IPS-18a (cell line): ENCODE results near the gene TMCO1.
"Not testable (repeated sequence)": the region's sequence is repeated elsewhere in the genome, so short reads cannot be mapped to it uniquely, and the experiment has no call there.

ENCODE experiments used
- H3K27ac ChIP-seq: one replicate; pipeline ENCODE4 v1.5.1; 2013; ENCODE audit warnings: low read length
- H3K27me3 ChIP-seq: one replicate; pipeline ENCODE4 v1.6.1; 2013; ENCODE audit warnings: mild to moderate bottlenecking, low read length; ENCODE audit not compliant: control insufficient read depth, insufficient read depth
- H3K36me3 ChIP-seq: one replicate; pipeline ENCODE4 v1.6.1; 2013; ENCODE audit warnings: low read depth, low read length; ENCODE audit not compliant: control insufficient read depth
- H3K4me1 ChIP-seq: one replicate; pipeline ENCODE4 v1.6.1; 2013; ENCODE audit warnings: low read depth, low read length; ENCODE audit not compliant: control insufficient read depth
- H3K4me3 ChIP-seq: one replicate; pipeline ENCODE4 v1.5.1; 2013; ENCODE audit warnings: low read length
- H3K9ac ChIP-seq: one replicate; pipeline ENCODE4 v1.6.1; 2013; ENCODE audit warnings: mild to moderate bottlenecking, low read length, moderate library complexity
- H3K9me3 ChIP-seq: one replicate; pipeline ENCODE4 v1.6.1; 2013; ENCODE audit warnings: low read depth, low read length; ENCODE audit not compliant: control insufficient read depth

TMCO1 gene

GRCh38 chr1:165768513-165769394, at the start of gene TMCO1:
Gene TMCO1, minus strand, starts transcription at chr1:165768868. Its CDS starts 117 bp downstream, at chr1:165768751.
- H3K27ac ChIP-seq = peak within 1 kb of the TSS; percentile 88
- peak within 1 kb of the TSS; percentile 97 for H3K4me3 ChIP-seq
- H3K9me3 ChIP-seq = no peaks in the 10 kb centered on the region
- no peaks in the 10 kb centered on the region for H3K4me1 ChIP-seq
- H3K9ac ChIP-seq = peak within 1 kb of the TSS; percentile 97
- H3K36me3 ChIP-seq = peaks cover 6% of the 10 kb centered on the region
- no peaks in the 10 kb centered on the region for H3K27me3 ChIP-seq

- no peak overlapping the region for H3K4me3 ChIP-seq
- no peaks in the 10 kb centered on the region for H3K4me1 ChIP-seq
- H3K9me3 ChIP-seq = no peaks in the 10 kb centered on the region
- H3K36me3 ChIP-seq = no peaks in the 10 kb centered on the region
- no peak overlapping the region for H3K9ac ChIP-seq
- no peaks in the 10 kb centered on the region for H3K27me3 ChIP-seq
- H3K27ac ChIP-seq = no peak overlapping the region
Measured at GRCh38 chr1:165816826-165817497, 48.3 kb upstream of the TMCO1 start.

- no peaks in the 10 kb centered on the region for H3K4me1 ChIP-seq
- no peaks in the 10 kb centered on the region for H3K36me3 ChIP-seq
- H3K27me3 ChIP-seq = no peaks in the 10 kb centered on the region
- H3K9me3 ChIP-seq = no peaks in the 10 kb centered on the region
- no peak overlapping the region for H3K9ac ChIP-seq
- H3K27ac ChIP-seq = no peak overlapping the region
- no peak overlapping the region for H3K4me3 ChIP-seq
Measured at GRCh38 chr1:165816157-165816556, 47.5 kb upstream of the TMCO1 start.

- Histone ChIP-seq H3K9me3 (no peaks in the 10 kb centered on the region), H3K9ac (no peak overlapping the region), H3K27me3 (no peaks in the 10 kb centered on the region), H3K36me3 (no peaks in the 10 kb centered on the region), H3K27ac (no peak overlapping the region), H3K4me1 (no peaks in the 10 kb centered on the region), H3K4me3 (no peak overlapping the region)
Measured at GRCh38 chr1:165815725-165816124, 47.1 kb upstream of the TMCO1 start.

- Histone ChIP-seq H3K27ac (no peak overlapping the region), H3K4me3 (no peak overlapping the region), H3K9ac (no peak overlapping the region)
Measured at GRCh38 chr1:165807613-165808012, 38.9 kb upstream of the TMCO1 start.

GRCh38 chr1:165804513-165804912, 35.8 kb upstream of the TMCO1 start:
- H3K27ac ChIP-seq, H3K9me3 ChIP-seq, H3K27me3 ChIP-seq, H3K4me1 ChIP-seq, H3K9ac ChIP-seq, H3K36me3 ChIP-seq, H3K4me3 ChIP-seq: not testable (repeated sequence)

More at GRCh38 chr1:165807613-165808012, 38.9 kb upstream of the TMCO1 start:
- Histone ChIP-seq H3K36me3 (no peaks in the 10 kb centered on the region), H3K4me1 (no peaks in the 10 kb centered on the region), H3K9me3 (no peaks in the 10 kb centered on the region), H3K27me3 (no peaks in the 10 kb centered on the region)

GRCh38 chr1:165799387-165799786, 30.7 kb upstream of the TMCO1 start:
- no peaks in the 10 kb centered on the region for H3K36me3 ChIP-seq
- H3K27me3 ChIP-seq = no peaks in the 10 kb centered on the region
- no peak overlapping the region for H3K9ac ChIP-seq
- no peaks in the 10 kb centered on the region for H3K4me1 ChIP-seq
- H3K9me3 ChIP-seq = no peaks in the 10 kb centered on the region
- H3K27ac ChIP-seq = no peak overlapping the region
- H3K4me3 ChIP-seq = no peak overlapping the region

GRCh38 chr1:165795894-165796293, 27.2 kb upstream of the TMCO1 start:
- Histone ChIP-seq H3K36me3 (no peaks in the 10 kb centered on the region), H3K4me1 (no peaks in the 10 kb centered on the region), H3K27ac (no peak overlapping the region), H3K9me3 (no peaks in the 10 kb centered on the region), H3K27me3 (no peaks in the 10 kb centered on the region), H3K9ac (no peak overlapping the region), H3K4me3 (no peak overlapping the region)

- no peak overlapping the region for H3K9ac ChIP-seq
Measured at GRCh38 chr1:165793951-165794350, 25.3 kb upstream of the TMCO1 start.

GRCh38 chr1:165787741-165788140, 19.1 kb upstream of the TMCO1 start:
- H3K9me3 ChIP-seq = no peaks in the 10 kb centered on the region

More at GRCh38 chr1:165793951-165794350, 25.3 kb upstream of the TMCO1 start:
- no peaks in the 10 kb centered on the region for H3K9me3 ChIP-seq
- no peak overlapping the region for H3K27ac ChIP-seq
- no peaks in the 10 kb centered on the region for H3K27me3 ChIP-seq
- H3K36me3 ChIP-seq = no peaks in the 10 kb centered on the region
- no peaks in the 10 kb centered on the region for H3K4me1 ChIP-seq
- no peak overlapping the region for H3K4me3 ChIP-seq

GRCh38 chr1:165783519-165783918, 14.9 kb upstream of the TMCO1 start:
- not testable (repeated sequence) for H3K9me3 ChIP-seq

More at GRCh38 chr1:165787741-165788140, 19.1 kb upstream of the TMCO1 start:
- Histone ChIP-seq H3K9ac (no peak overlapping the region), H3K4me3 (no peak overlapping the region), H3K4me1 (no peaks in the 10 kb centered on the region), H3K36me3 (no peaks in the 10 kb centered on the region), H3K27me3 (no peaks in the 10 kb centered on the region), H3K27ac (no peak overlapping the region)

More at GRCh38 chr1:165783519-165783918, 14.9 kb upstream of the TMCO1 start:
- not testable (repeated sequence) for H3K27ac ChIP-seq, H3K27me3 ChIP-seq, H3K4me1 ChIP-seq, H3K36me3 ChIP-seq, H3K9ac ChIP-seq, H3K4me3 ChIP-seq
